HCT116 (cell line): Measurements from ENCODE around the gene SLC31A1. TPM values are rescaled to one million over a fixed set of nuclear protein-coding genes. Genes with fewer than 3 reads are reported as not detected.

Experiments
- ATAC-seq: fragments of 200-7000 bp; cut with Tn5 transposase; 2 replicates; pipeline ENCODE4 v1.9.1; 2020; ENCODE audit warnings: mild to moderate bottlenecking, moderate library complexity
- BruUV-seq: library from RNA; stranded (reverse); fragments of 400-500 nt; replicated peaks from 2 replicates; lab custom pipeline; 2021; lab: Mats Ljungman, UMichigan
- CTCF ChIA-PET: fragments of 300-600 bp; sonication (Branson Sonifier 250); formaldehyde crosslinking; loops from one replicate; lab custom pipeline; 2021; ENCODE audit warnings: antibody characterized with exemption; lab: Charles Lee
- POLR2A ChIA-PET: fragments of 300-600, 350-600 bp; sonication (Branson Sonifier 250); formaldehyde crosslinking; loops from one replicate; lab custom pipeline; 2021; ENCODE audit warnings: antibody characterized with exemption; lab: Charles Lee
- RAD21 ChIA-PET, 2 experiments: fragments of 300-600 bp; sonication (Branson Sonifier 250); formaldehyde crosslinking; loops; one replicate each; lab custom pipeline; 2023; ENCODE audit warnings: low total read pairs in 2 of 2; ENCODE audit not compliant: uncharacterized antibody in 2 of 2, unreplicated experiment in 2 of 2, low non-redundant PET in 1 of 2; lab: Charles Lee
- DNase-seq: peaks from one replicate; pipeline ENCODE4 v3.0.0-alpha.2; 2010; ENCODE audit warnings: low read depth, low spot score
- H2AFZ ChIP-seq: fragments of 200-600 bp; shearing (Covaris generic), sonication (generic); 2 replicates; pipeline ENCODE4 v1.6.1; 2017; ENCODE audit warnings: low read depth, mixed run types, mixed read lengths, antibody characterized with exemption, low read length; ENCODE audit not compliant: poor library complexity, severe bottlenecking
- H3K27ac ChIP-seq: 2 replicates; pipeline ENCODE4 v1.5.1; 2012; ENCODE audit warnings: low read depth, low read length
- H3K27me3 ChIP-seq: fragments of 200-600 bp; sonication (generic); 2 replicates; pipeline ENCODE4 v1.6.1; 2016; ENCODE audit warnings: mixed run types, low read length, mixed read lengths; ENCODE audit not compliant: insufficient read depth
- H3K36me3 ChIP-seq, 2 experiments: fragments of 200-500 bp in 1 of 2; fragments of 200-600 bp in 1 of 2; sonication (Bioruptor generic) in 1 of 2; sonication (generic) in 1 of 2; 2 replicates each; pipeline versions ENCODE4 v1.5.1 to v1.6.1; 2014 to 2016; ENCODE audit warnings: low read length in 2 of 2, inconsistent platforms in 1 of 2, mixed read lengths in 1 of 2, mixed run types in 1 of 2; ENCODE audit not compliant: insufficient read depth in 2 of 2, control insufficient read depth in 1 of 2
- H3K4me1 ChIP-seq, 2 experiments: fragments of 200-600 bp in 1 of 2; sonication (generic) in 1 of 2; 2 replicates each; pipeline versions ENCODE4 v1.5.1 to v1.6.1; 2012 to 2017; ENCODE audit warnings: low read length in 2 of 2, inconsistent platforms in 1 of 2, mild to moderate bottlenecking in 1 of 2, mixed read lengths in 1 of 2, mixed run types in 1 of 2, moderate library complexity in 1 of 2; ENCODE audit not compliant: insufficient read depth in 2 of 2, control insufficient read depth in 1 of 2
- H3K4me2 ChIP-seq: fragments of 200-600 bp; sonication (generic); 2 replicates; pipeline ENCODE4 v1.6.1; 2017; ENCODE audit warnings: mixed run types, low read length, mixed read lengths
- H3K4me3 ChIP-seq, 2 experiments: fragments of 200-600 bp in 1 of 2; sonication (generic) in 1 of 2; replicated peaks in 1 of 2; 2 replicates each; pipeline ENCODE4 v1.5.1; 2011 to 2016; ENCODE audit warnings: low read length in 2 of 2, control low read depth in 1 of 2, low read depth in 1 of 2, mild to moderate bottlenecking in 1 of 2, mixed read lengths in 1 of 2, mixed run types in 1 of 2
- H3K79me2 ChIP-seq: fragments of 200-600 bp; sonication (generic); 2 replicates; pipeline ENCODE4 v1.6.1; 2017; ENCODE audit warnings: mild to moderate bottlenecking, mixed run types, low read length, moderate library complexity, mixed read lengths; ENCODE audit not compliant: insufficient read depth
- H3K9ac ChIP-seq: fragments of 200-600 bp; sonication (generic); 2 replicates; pipeline ENCODE4 v1.6.1; 2016; ENCODE audit warnings: low read length, mixed read lengths
- H3K9me2 ChIP-seq: fragments of 200-600 bp; sonication (generic), shearing (Covaris generic); 2 replicates; pipeline ENCODE4 v1.6.1; 2017; ENCODE audit warnings: mixed run types, mild to moderate bottlenecking, moderate library complexity; ENCODE audit not compliant: insufficient read depth
- H3K9me3 ChIP-seq, 2 experiments: fragments of 200-500 bp in 1 of 2; fragments of 200-600 bp in 1 of 2; sonication (Bioruptor generic) in 1 of 2; sonication (generic) in 1 of 2; 2 replicates each; pipeline ENCODE4 v1.6.1; 2014 to 2017; ENCODE audit warnings: low read length in 2 of 2, mixed read lengths in 2 of 2, inconsistent platforms in 1 of 2, low read depth in 1 of 2, mild to moderate bottlenecking in 1 of 2, mixed run types in 1 of 2, moderate library complexity in 1 of 2; ENCODE audit not compliant: control insufficient read depth in 1 of 2, insufficient read depth in 1 of 2
- H4K20me1 ChIP-seq: fragments of 200-600 bp; sonication (generic), shearing (Covaris generic); 2 replicates; pipeline ENCODE4 v1.6.1; 2017; ENCODE audit warnings: mixed run types, mild to moderate bottlenecking, moderate library complexity; ENCODE audit not compliant: insufficient read depth
- CBX3 ChIP-seq: IDR thresholded peaks from 2 replicates; pipeline ENCODE4 v1.6.1; 2012; ENCODE audit warnings: low read depth
- CEBPB ChIP-seq: IDR thresholded peaks from 2 replicates; pipeline ENCODE4 v1.6.1; 2012; ENCODE audit warnings: low read depth
- CTCF ChIP-seq, 3 experiments: fragments of 200-600 bp in 1 of 3; sonication (generic) in 1 of 3; IDR thresholded peaks in 2 of 3; conservative IDR thresholded peaks in 1 of 3; 2 replicates each; pipeline ENCODE4 v1.5.1; 2012 to 2017; ENCODE audit warnings: low read depth in 2 of 3, low read length in 2 of 3, antibody characterized with exemption in 1 of 3, borderline replicate concordance in 1 of 3, control low read depth in 1 of 3, mild to moderate bottlenecking in 1 of 3, mixed read lengths in 1 of 3, mixed run types in 1 of 3, moderate library complexity in 1 of 3; ENCODE audit not compliant: insufficient read depth in 1 of 3
- EGR1 ChIP-seq: IDR thresholded peaks from 2 replicates; pipeline ENCODE4 v1.6.1; 2012; ENCODE audit warnings: low read depth
- ELF1 ChIP-seq: IDR thresholded peaks from 2 replicates; pipeline ENCODE4 v1.6.1; 2012; ENCODE audit warnings: low read depth, borderline replicate concordance
- EZH2phosphoT487 ChIP-seq: fragments of 200-600 bp; IDR thresholded peaks from 2 replicates; pipeline ENCODE4 v1.6.1; 2018; ENCODE audit warnings: antibody characterized with exemption, borderline replicate concordance
- JUND ChIP-seq: IDR thresholded peaks from 2 replicates; pipeline ENCODE4 v1.6.1; 2012
- MAX ChIP-seq: IDR thresholded peaks from 2 replicates; pipeline ENCODE4 v1.6.1; 2012
- SRF ChIP-seq: IDR thresholded peaks from 2 replicates; pipeline ENCODE4 v1.6.1; 2012; ENCODE audit warnings: low read depth
- YY1 ChIP-seq: IDR thresholded peaks from 2 replicates; pipeline ENCODE4 v1.6.1; 2011; ENCODE audit warnings: low read length, low read depth, moderate library complexity, mild to moderate bottlenecking; ENCODE audit not compliant: insufficient replicate concordance; ENCODE audit errors: extremely low read depth
- ZBTB33 ChIP-seq: IDR thresholded peaks from 2 replicates; pipeline ENCODE4 v1.6.1; 2011; ENCODE audit warnings: mild to moderate bottlenecking, low read length, moderate library complexity; ENCODE audit not compliant: insufficient replicate concordance; ENCODE audit errors: extremely low read depth
- ZFX ChIP-seq: fragments of 450-650 bp; IDR thresholded peaks from 2 replicates; pipeline ENCODE4 v1.6.1; 2017
- intact Hi-C: fragments of 100-400 bp; cut with micrococcal nuclease; formaldehyde crosslinking; loops from 2 replicates; pipeline ENCODE4 v1.10.0; 2022
- total RNA-seq: library from RNA; stranded (reverse); gene quantifications from one replicate; pipeline ENCODE4 v1.2.1, GENCODE V29; 2021; ENCODE audit not compliant: unreplicated experiment

Gene SLC31A1
- total RNA-seq, 1 experiment from 2014 or later: 24.4 TPM

GRCh38 chr9:113221800-113222481, 597 bp downstream of the SLC31A1 start:
- H4K20me1 ChIP-seq: no peaks in the 10 kb centered on the region
- H3K27ac ChIP-seq: peak overlapping the region; percentile 41; the same call in 1 of the 2 replicates
- peaks cover 2 to 21% of the 10 kb centered on the region in 2 experiments; a peak in 3 of 4 replicates for H3K4me1 ChIP-seq
- no peaks in the 10 kb centered on the region for H3K36me3 ChIP-seq
- no peaks in the 10 kb centered on the region for H3K27me3 ChIP-seq
- no peaks in the 10 kb centered on the region for H3K9me2 ChIP-seq
- H3K4me2 ChIP-seq: peak overlapping the region; percentile 92
- ATAC-seq (no peak), DNase-seq (no peak)
- H3K9ac ChIP-seq: peak overlapping the region; percentile 91
- POLR2A ChIA-PET: interaction anchor here (1.4 to 2.5 kb wide), 3 partner anchors 10 to 189 kb away, joined by 6 to 11 read pairs (median 9); partner anchors contain the start of genes C9orf43, CDC26, POLE3 and PRPF4
- CTCF ChIA-PET: interaction anchor here (0.6 to 1.2 kb wide), 2 partner anchors 53 to 224 kb away, joined by 3 to 4 read pairs; partner anchors contain the start of gene CDC26
- no peaks in the 10 kb centered on the region for H3K9me3 ChIP-seq
- BruUV-seq: TSS peak; percentile 83
- H2AFZ ChIP-seq: no peak overlapping the region
- intact Hi-C loops: loop anchor here (5.0 kb wide), 1 partner anchor 70 kb away; the partner anchor contains the start of gene SLC31A2
- RAD21 ChIA-PET: no interaction called here
- peaks cover 70% of the 10 kb centered on the region for H3K79me2 ChIP-seq
- TF ChIP-seq CBX3 (no peak), MAX (0 out of 2 replicates have a peak, but pooled peaks have one; percentile 24)
- H3K4me3 ChIP-seq: peak overlapping the region; percentile 73 to 81

- H3K4me3 ChIP-seq: peak overlapping the region; percentile 73 to 81
- POLR2A ChIA-PET: interaction anchor here (2.5 kb wide), 1 partner anchor 53 kb away, joined by 11 read pairs; the partner anchor contains the start of genes CDC26 and PRPF4
- no peak for ATAC-seq
- DNase-seq: no peak
- peak overlapping the region; percentile 91 for H3K9ac ChIP-seq
- TF ChIP-seq JUND (no peak), CTCF (IDR thresholded peaks at IDR 0.05 in 2 of 3, conservative IDR thresholded peaks at IDR 0.05 in 1 of 3; ENCODE audit: borderline replicate concordance in 1 of 3, insufficient read depth in 1 of 3, low read depth in 2 of 3, low read length in 2 of 3) (no peak), SRF (no peak), YY1 (no peak), ELF1 (no peak), EGR1 (no peak), MAX (no peak), ZFX (no peak), CEBPB (no peak), ZBTB33 (no peak), EZH2phosphoT487 (no peak)
- peaks cover 69% of the 10 kb centered on the region for H3K79me2 ChIP-seq
- CTCF ChIA-PET: no interaction called here
- BruUV-seq: no TSS peak
- H3K27me3 ChIP-seq: no peaks in the 10 kb centered on the region
- H3K9me3 ChIP-seq: no peaks in the 10 kb centered on the region
- H3K27ac ChIP-seq: no peak overlapping the region
- no peaks in the 10 kb centered on the region for H4K20me1 ChIP-seq
- no peaks in the 10 kb centered on the region for H3K9me2 ChIP-seq
- H2AFZ ChIP-seq: no peak overlapping the region
- peaks cover 2 to 21% of the 10 kb centered on the region in 2 experiments; a peak in 3 of 4 replicates for H3K4me1 ChIP-seq
- RAD21 ChIA-PET: no interaction called here
- H3K36me3 ChIP-seq: no peaks in the 10 kb centered on the region
- intact Hi-C loops: loop anchor here (5.0 kb wide), 1 partner anchor 70 kb away; the partner anchor contains the start of gene SLC31A2
- peak overlapping the region; percentile 92 for H3K4me2 ChIP-seq
Observed at GRCh38 chr9:113222482-113222841, 1.1 kb downstream of the SLC31A1 start.
